ENCODE results near the gene TBC1D20. TPM values are rescaled to one million over a fixed set of nuclear protein-coding genes. Genes with fewer than 3 reads are reported as not detected.

Gene TBC1D20
- total and polyA plus RNA-seq, 2 donors (not counting 1 experiment from before 2014, with no cell fraction given) = 33.9 to 38.3 TPM

- no peak overlapping the region for H2AFZ ChIP-seq (ENCODE audit: low read length)
- H3K36me3 ChIP-seq (ENCODE audit: control insufficient read depth, insufficient read depth, low read length) = peaks cover 9% of the 10 kb centered on the region
- no peak overlapping the region for H3K4me3 ChIP-seq (replicated peaks in 1 of 4; ENCODE audit: control extremely low read depth in 1 of 4, insufficient read depth in 1 of 4, low read depth in 3 of 4, low read length in 4 of 4)
- H3K27me3 ChIP-seq (ENCODE audit: control insufficient read depth, insufficient read depth, low read length) = no peaks in the 10 kb centered on the region
- H3K4me1 ChIP-seq (ENCODE audit: control insufficient read depth, extremely low read depth, insufficient read depth, low read length) = no peaks in the 10 kb centered on the region
- no peaks in the 10 kb centered on the region for H4K20me1 ChIP-seq (ENCODE audit: control insufficient read depth, extremely low read depth, insufficient read depth, low read length)
- H3K9me3 ChIP-seq (ENCODE audit: control insufficient read depth, insufficient read depth, low read depth, low read length) = no peaks in the 10 kb centered on the region
- no peak overlapping the region for H3K27ac ChIP-seq (ENCODE audit: insufficient read depth, low read length)
- TF ChIP-seq CTCF (conservative IDR thresholded peaks at IDR 0.05 in 1 of 2, IDR thresholded peaks at IDR 0.05 in 1 of 2; ENCODE audit: low read depth in 1 of 2, low read length in 2 of 2) (no peak), EZH2 (IDR thresholded peaks at IDR 0.05; ENCODE audit: low read length, missing control alignments) (no peak)
- H3K9ac ChIP-seq (ENCODE audit: insufficient read depth, low read length) = no peak overlapping the region
- H3K4me2 ChIP-seq (ENCODE audit: extremely low read depth, insufficient read depth, low read length) = no peak overlapping the region
- DNase-seq (ENCODE audit: low read depth in 2 of 2) = no peak
- H3K79me2 ChIP-seq (ENCODE audit: control insufficient read depth, insufficient read depth, low read length) = no peaks in the 10 kb centered on the region
Measured at GRCh38 chr20:426566-426965, 35.8 kb downstream of the TBC1D20 start.

- Histone ChIP-seq H3K79me2 (ENCODE audit: control insufficient read depth, insufficient read depth, low read length) (no peaks in the 10 kb centered on the region), H3K36me3 (ENCODE audit: control insufficient read depth, insufficient read depth, low read length) (peaks cover 14% of the 10 kb centered on the region), H3K27me3 (ENCODE audit: control insufficient read depth, insufficient read depth, low read length) (no peaks in the 10 kb centered on the region), H3K4me3 (replicated peaks in 1 of 4; ENCODE audit: control extremely low read depth in 1 of 4, insufficient read depth in 1 of 4, low read depth in 3 of 4, low read length in 4 of 4) (no peak overlapping the region), H3K9ac (ENCODE audit: insufficient read depth, low read length) (no peak overlapping the region), H3K4me2 (ENCODE audit: extremely low read depth, insufficient read depth, low read length) (no peak overlapping the region), H3K27ac (ENCODE audit: insufficient read depth, low read length) (no peak overlapping the region), H4K20me1 (ENCODE audit: control insufficient read depth, extremely low read depth, insufficient read depth, low read length) (no peaks in the 10 kb centered on the region), H3K4me1 (ENCODE audit: control insufficient read depth, extremely low read depth, insufficient read depth, low read length) (no peaks in the 10 kb centered on the region), H2AFZ (ENCODE audit: low read length) (no peak overlapping the region), H3K9me3 (ENCODE audit: control insufficient read depth, insufficient read depth, low read depth, low read length) (no peaks in the 10 kb centered on the region)
- TF ChIP-seq CTCF (conservative IDR thresholded peaks at IDR 0.05 in 1 of 2, IDR thresholded peaks at IDR 0.05 in 1 of 2; ENCODE audit: low read depth in 1 of 2, low read length in 2 of 2) (no peak), EZH2 (IDR thresholded peaks at IDR 0.05; ENCODE audit: low read length, missing control alignments) (no peak)
- DNase-seq (ENCODE audit: low read depth in 2 of 2) = no peak
Measured at GRCh38 chr20:421685-422250, 40.6 kb downstream of the TBC1D20 start.

GRCh38 chr20:420721-421574 lies 41.4 kb downstream of the TBC1D20 start:
- Histone ChIP-seq H3K27me3 (ENCODE audit: control insufficient read depth, insufficient read depth, low read length) (no peaks in the 10 kb centered on the region), H3K79me2 (ENCODE audit: control insufficient read depth, insufficient read depth, low read length) (no peaks in the 10 kb centered on the region), H3K4me3 (replicated peaks in 1 of 4; ENCODE audit: control extremely low read depth in 1 of 4, insufficient read depth in 1 of 4, low read depth in 3 of 4, low read length in 4 of 4) (no peak overlapping the region), H3K9me3 (ENCODE audit: control insufficient read depth, insufficient read depth, low read depth, low read length) (no peaks in the 10 kb centered on the region), H3K9ac (ENCODE audit: insufficient read depth, low read length) (no peak overlapping the region), H4K20me1 (ENCODE audit: control insufficient read depth, extremely low read depth, insufficient read depth, low read length) (no peaks in the 10 kb centered on the region), H3K27ac (ENCODE audit: insufficient read depth, low read length) (no peak overlapping the region), H2AFZ (ENCODE audit: low read length) (no peak overlapping the region), H3K4me1 (ENCODE audit: control insufficient read depth, extremely low read depth, insufficient read depth, low read length) (no peaks in the 10 kb centered on the region), H3K36me3 (ENCODE audit: control insufficient read depth, insufficient read depth, low read length) (peaks cover 14% of the 10 kb centered on the region), H3K4me2 (ENCODE audit: extremely low read depth, insufficient read depth, low read length) (no peak overlapping the region)
- TF ChIP-seq EZH2 (IDR thresholded peaks at IDR 0.05; ENCODE audit: low read length, missing control alignments) = no peak
- no peak for TF ChIP-seq CTCF (conservative IDR thresholded peaks at IDR 0.05 in 1 of 2, IDR thresholded peaks at IDR 0.05 in 1 of 2; ENCODE audit: low read depth in 1 of 2, low read length in 2 of 2)
- DNase-seq (ENCODE audit: low read depth in 2 of 2) = no peak
